Measurements from ENCODE around the gene TMEM260.
"Not testable (repeated sequence)": the region's sequence is repeated elsewhere in the genome, so short reads cannot be mapped to it uniquely, and the experiment has no call there.

The TMEM260 gene

DNA sequence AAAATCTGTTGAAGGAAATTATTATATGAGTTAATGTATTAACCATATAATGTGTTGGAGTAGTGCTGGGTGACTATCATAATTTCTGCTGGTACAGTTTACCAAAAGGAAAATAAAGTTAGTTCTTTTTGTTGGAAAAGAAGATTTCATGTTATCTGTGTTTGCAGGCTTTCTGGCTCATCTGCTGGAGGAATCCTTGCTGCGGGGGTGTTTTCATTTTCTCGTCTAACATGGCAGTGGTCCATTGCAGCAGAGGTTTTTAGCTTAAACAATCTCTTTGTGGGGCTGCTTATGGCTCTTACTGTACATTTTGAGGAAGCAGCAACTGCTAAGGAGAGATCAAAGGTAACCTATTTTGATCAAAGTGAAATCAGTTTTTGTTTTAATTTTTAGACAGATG lies 24.1 kb downstream of the TMEM260 start:
- DNase-seq: no peak

DNA sequence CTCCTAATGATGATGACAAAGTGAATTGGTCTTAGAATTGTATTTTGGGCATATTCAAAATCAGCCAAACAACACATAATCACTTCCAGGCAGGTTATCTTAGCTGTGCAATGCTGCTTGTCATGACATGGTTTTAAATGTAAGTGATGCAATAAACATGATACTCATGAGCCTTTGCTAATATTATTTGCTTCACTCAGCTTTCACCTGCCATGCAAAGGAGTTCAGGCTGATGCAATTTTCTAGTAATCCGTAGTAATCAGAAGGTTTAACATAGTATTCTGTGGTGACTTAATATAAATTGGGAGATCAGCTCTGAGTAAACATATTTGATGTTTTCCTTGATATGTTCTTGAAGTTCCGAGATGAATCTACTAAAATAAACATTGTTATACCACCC lies 29.1 kb downstream of the TMEM260 start:
- no peak for DNase-seq

DNA sequence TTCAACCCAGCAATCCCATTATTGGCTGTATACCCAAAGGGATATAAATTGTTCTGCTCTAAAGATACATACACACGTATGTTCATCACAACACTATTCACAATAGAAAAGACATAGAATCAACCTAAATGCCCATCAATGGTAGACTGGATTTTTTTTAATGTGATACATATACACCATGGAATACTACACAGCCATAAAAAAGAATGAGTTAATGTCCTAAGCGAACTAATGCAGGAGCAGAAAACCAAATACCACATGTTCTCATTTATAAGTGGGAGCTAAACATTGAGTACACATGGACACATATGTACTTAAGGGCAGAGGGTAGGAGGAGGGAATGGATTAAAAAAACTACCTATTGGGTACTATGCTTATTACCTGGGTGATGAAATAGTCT lies 32.1 kb downstream of the TMEM260 start:
- DNase-seq: not testable (repeated sequence)

DNA sequence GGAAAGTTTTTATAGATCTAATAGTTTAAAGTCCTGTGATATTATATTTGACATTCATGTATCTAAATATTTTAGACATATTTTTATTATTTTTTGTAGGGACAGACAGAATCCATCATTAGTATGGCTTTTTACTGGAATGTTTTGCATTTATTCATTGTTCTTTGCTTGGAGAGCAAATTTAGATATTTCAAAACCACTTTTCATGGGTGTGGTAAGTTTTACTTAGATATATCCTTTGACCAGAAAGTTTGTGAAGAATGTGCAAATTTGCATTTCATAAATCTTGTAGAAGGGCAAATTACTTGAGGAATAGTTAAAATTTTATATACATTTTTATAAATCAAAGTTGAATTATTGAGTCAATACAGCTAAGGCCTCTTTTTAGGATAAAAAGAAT lies 37.5 kb downstream of the TMEM260 start:
- no peak for DNase-seq

DNA sequence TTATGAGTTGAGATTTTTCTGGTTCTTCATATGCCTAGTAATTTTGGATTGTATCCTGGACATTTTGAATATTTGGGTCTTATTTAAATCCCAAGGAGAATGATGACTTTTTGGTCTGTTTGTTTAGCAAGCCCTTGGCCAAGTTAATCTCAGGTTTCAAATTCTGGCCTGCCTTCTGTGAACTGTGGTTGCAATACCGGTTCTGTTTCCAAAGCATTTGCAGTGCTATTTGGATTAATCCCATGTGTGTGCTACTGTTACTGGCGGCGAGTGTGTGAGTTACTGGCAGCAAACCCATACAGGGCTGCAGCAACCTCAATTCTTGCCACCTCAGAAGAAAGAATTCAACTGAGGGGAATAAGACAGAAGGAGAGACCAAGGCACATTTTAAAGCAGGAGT lies 51.1 kb downstream of the TMEM260 start:
- no peak for DNase-seq

DNA sequence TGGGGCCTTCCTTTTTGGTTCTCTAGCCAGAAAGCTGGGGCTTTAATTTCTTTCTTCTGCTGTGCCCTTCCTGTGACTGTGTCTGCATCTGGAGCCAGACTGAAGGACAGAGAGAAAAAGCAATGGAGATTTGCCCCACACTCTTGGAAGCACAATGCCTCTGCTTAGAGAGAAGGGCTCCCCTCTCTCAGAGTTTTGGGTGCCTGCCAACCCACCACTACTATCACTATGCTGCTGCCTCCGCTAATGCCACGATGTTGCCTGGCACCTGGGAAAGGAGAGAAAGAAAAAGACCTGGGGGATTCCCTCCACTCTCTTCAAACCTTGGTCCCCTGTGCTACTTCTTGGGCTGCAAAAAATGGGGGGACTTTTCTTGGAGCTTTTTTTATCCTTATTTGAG lies 52.6 kb downstream of the TMEM260 start:
- no peak for DNase-seq

DNA sequence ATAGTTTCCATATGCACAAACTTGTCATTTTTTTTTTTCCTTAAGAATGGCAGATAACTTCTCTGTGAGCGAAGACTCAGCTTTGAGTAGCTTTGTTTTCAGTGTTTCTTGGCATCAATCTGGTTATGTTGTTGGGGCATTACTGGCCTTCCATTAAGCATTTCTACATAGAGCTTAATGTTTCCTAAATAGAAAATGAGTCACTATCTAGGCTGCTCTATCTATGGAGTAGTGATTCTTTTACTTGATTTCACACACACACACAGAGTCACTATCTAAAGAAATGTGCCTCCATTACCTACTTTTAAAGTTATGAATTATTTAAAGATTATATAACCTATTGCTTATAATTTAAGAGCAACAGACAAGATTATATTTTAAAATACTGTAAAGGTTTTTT lies 53.9 kb downstream of the TMEM260 start:
- no peak for DNase-seq

DNA sequence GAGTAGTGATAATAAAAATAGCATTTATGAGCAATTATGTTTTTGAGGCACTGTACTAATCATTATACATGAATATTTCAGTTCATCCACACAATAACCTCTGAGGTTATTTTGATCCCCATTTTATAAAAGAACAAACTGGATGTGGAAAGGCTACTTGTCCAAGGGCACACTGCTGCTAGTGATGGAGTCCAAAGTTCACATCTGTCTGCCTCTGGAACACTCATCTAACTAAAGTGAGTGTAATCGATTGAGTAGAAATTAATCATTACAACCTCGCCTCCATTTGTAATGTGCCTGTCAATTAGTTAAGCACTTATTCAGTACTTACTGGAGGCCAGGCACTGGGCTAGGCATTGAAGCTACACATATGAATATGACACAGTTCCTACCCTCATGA lies 55.4 kb downstream of the TMEM260 start:
- no peak for DNase-seq

DNA sequence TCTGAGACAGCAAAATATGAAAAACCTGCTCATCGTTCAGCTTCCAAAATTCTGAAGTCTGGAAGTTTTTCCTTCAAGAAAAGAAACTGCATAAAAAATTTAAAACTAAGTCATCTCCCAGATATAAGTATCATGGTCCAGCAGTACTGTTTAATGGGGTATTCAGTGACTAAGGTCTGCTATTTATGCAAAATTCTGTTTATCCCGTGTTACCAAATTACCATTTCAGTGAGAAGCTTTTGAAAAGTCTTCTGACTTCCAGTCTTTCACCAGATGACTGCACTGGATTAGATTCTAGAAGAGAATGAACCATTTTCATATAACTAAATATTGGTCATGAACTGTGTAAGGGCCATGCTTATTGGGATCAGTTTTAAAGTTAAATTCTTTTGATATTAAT lies 67.9 kb downstream of the TMEM260 start:
- no peak for DNase-seq

DNA sequence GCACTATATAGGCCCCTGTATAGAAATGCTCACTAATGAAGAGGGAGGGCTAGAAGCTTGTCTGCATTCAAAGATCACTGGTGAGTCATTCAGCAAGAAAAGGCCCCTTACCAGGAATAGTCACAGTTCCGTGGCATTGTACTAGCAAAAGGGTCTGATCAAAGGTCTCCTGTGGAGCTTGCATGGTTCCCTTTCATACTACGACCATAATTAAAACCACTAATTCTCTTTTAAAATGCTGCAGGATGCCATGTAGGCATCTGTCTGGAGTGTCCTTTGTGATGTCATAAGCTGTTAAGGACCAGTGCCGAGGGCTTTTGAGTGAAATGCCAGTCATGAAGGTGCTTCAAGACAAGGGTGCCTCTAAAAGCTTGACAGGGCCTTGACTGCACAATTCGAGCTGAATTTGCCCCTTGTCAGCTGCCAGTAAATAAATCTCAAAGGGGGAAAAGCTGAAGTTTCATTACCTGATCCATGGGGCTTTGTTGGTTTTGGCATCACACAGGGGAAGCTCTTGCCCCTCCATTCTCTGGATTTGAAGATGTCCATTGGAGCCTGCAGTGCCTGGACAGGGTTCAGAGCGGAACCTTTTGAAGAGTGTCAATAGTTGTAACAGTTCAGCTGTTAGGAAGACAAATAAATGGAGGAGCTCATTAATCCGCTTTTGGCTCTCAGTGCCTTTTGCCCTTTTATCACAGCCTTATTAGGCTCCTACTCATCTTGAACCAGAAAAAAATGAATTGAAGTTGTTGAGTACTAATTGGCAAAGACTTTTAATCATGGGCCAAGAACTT lies 69.1 kb downstream of the TMEM260 start:
- DNase-seq: no peak

DNA sequence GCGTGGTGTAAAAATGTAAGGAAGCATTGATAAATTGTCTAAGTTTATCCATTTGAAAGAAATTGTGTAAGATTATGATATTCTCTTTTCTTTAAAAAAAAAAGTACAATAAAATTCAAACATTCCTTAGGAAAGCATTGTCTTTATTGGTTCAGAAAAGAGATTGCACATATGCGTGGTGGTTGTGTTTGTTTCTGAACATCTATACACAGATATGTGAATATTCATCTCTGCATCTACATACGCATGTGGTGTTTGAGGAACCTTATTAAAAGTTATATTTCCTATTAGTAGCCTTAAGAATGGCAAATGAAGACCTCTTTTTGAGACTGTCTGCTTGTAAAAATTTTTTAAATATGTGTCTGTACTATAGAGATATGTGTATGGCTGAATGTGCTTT lies 69.8 kb downstream of the TMEM260 start:
- no peak for DNase-seq

DNA sequence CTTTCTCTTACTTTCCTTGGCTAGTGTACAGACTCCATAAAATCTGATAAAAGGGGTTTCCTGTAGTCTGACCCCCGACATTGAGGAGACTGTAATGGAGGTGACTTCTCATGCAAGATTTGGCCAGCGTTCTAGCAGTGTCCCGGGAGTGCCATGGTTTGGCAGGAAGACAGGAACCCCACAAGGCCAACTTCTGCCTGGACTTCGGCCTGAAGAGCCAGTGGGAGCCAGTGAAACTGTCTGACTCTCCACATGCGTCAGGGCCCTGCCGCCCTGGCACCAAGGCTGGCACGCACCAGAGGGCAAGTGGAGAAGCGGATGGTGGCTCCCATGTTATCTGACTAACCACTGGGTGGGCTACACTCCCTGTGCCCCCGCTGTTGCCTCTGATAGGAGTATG lies 70.5 kb downstream of the TMEM260 start:
- no peak for DNase-seq

DNA sequence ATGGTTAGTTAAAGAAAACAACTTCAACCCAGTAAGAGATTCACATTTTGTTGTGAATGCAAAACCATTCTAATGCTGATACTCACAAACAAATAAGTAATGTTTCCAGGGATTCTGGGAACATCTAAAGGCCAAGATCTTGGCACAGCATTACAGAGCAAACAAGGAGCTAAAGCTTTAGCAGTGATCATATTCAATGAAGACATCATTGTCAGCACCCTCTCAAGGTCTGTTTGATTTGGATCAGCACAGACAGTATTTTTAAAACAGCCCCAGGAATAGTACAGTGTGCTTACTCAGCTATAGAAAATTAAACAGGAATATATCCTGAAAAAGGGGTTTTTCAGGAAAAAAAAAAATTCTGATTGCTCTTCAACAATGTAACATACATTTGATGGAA lies 71.4 kb downstream of the TMEM260 start:
- DNase-seq: no peak

DNA sequence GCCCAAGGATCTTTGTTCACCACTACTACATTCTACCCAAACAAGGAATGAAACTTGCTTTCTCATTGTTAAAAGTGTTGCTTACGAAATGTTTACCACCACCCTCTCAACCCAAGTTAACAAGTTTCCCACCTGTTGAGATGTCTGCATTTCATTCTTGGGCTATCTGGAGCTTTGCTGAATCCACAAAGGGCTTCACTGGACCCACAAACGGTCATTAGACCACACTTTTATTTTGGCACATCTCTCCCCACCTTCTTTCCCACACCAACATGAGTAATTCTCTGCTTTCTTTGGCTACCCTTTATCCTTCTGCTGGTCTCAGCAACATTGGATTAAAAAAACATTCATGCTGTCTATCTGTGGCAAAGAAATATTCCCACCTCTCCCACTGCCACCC lies 78.0 kb downstream of the TMEM260 start:
- no peak for DNase-seq

DNA sequence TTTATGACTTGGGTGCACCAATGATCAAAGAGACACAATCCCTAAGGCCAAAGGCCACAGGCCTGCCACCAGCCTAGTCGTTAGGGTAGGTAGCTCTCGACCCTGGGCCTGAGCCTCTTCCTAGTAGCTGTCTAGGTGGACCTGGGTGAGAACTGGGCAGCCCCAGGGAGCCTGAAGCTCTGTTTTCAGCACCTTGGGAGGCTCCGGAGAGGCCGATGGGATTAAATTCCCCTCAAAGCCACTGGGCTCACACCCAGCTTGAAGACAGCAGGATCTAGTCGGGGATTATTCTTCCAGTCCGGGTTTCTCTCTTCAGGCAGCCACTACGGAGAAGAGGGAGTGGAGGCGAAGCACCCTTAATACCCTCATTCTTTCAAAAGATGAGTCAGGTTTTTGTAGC lies 79.8 kb downstream of the TMEM260 start:
- no peak for DNase-seq

DNA sequence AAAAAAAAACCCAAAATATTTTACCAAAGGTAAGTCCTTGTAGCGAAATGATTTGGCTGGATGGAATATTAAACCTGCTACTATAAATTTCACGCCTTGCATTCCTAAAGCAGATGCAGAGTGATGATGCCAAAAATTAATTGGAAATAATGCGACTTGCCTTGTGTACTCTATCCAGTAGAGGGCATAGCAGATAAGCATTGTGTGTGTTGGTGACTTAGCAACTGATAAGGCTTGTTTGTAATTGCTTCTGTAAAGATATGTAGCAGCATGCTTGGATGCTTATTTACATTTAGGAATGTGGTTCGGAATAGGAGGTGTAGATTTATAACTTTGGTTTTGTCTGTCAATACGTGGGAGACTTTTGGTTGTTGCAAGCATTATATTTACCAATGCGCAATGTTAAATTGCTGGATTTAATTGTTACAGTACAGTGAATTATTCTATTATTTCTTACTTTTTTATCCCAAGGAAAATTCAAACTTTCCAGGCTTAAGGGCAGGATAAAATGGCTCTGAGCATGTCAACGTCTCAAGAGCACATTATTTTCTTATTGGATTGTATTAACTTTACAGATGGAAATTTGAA lies 80.5 kb downstream of the TMEM260 start:
- DNase-seq: peak; percentile 37

DNA sequence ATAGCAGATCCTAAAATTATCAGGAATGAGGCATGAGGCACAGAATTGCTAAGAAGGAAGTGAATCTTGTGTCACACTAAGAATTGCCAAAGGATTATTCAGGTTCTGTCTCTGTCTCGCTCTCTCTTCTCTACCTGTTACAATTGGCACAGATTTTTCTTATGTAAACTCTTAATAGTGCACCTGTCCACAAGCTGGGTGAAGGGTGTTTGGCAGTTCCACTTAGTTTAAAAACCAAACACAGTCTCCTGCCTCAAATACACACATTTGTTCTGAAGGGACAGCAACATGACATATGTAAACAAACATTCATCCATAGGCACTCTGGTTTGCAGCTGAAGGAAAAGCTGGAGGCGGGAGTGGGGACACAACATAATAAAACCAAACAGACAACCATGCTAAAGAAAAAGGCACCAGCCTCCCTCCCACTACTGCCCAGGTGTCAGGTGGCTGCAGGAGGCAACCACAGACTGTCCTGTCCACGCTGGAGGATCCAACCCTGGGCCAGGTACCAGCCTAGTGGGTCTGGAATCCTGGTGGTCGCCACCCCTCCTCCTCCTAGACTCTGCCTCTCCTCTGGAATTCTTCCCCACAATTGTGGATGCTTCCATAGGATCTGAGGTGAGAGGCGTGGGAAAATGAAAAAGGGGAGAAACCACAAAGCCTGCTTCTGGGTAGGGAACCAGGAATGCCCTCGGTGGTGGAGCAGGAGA lies 81.2 kb downstream of the TMEM260 start:
- DNase-seq: no peak

DNA sequence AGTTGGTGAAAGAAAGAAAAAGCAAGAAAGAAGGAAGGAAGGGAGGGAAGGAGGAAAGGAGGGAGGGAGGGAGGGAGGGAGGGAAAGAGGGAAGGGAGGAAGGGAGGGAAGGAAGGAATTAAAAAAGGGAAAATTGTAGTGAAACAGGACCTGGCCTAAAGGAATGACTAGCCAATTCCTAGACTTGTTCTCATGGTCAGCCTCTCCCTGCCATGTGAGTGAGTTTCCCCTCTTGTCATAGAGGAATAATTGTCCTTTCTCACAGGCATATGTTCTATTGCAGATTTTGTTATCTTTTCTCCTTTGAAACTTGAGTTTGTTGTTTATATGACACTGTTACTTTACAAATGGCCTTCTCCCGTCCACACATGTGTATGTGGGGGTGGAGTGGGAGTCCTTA lies 81.9 kb downstream of the TMEM260 start:
- DNase-seq: no peak

DNA sequence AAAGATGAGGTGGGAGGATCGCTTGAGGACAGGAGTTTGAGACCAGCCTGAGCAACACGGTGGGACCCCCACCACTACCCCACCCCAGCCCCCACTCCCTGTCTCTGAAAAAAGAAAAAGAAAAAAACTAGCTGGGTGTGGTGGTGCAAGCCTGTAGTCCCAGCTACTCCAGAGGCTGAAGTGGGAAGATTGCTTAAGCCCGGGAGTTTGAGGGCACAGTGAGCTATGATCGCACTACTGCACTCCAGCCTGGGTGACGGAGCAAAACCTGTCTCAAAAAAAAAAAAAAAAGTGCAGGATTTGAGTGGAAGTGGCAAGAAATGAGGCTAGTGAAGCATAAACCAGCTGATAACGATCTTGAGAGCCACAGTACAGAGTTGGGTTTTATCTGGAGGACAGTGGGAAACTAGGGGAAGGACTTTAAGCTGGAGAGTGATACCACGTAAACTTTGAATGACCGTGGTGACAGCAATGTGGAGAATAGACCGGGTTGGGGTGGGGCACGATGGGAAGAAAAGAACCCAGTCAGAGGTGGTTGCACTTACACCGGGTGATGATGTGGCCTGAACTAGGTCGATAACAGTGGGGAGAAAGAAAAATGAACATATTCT lies 85.3 kb downstream of the TMEM260 start:
- DNase-seq: no peak

DNA sequence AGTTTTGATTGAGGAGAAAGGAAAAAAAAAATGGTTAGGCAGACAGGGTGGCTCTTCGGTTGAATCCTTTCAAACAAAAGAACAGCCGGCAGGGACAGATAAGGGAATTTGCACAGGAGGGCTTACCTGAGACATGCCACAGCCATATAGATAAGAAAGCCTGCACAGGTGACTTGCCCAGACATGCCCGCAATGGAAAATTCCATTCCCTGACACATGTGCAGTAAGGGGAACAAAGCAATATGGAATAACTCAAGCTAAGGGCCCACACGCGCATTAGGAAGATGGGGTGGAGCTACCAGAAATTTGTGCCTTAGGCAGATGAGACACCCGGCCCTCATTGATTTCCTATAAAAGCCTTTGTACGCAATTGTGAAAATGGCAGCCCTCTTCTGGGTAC lies 86.7 kb downstream of the TMEM260 start:
- no peak for DNase-seq

DNA sequence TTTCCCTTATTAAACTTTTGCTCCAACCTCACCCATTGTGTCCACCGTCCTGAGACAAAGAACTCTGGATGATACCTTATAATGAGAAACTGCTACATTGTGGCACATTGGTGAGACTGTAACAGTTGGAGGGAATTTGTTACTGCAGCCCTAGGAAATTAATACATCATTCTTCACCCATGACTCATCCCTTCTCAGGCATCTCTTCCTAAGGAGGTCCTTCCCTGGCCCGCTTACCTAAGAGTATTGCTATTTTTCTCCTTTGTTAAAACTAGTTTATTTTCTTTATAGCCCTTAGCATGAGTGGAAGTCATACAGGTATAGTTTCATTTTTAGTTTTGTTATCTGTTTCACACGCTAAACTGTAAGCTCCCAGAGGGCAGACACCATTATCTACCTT lies 87.1 kb downstream of the TMEM260 start:
- DNase-seq: peak; percentile 4

DNA sequence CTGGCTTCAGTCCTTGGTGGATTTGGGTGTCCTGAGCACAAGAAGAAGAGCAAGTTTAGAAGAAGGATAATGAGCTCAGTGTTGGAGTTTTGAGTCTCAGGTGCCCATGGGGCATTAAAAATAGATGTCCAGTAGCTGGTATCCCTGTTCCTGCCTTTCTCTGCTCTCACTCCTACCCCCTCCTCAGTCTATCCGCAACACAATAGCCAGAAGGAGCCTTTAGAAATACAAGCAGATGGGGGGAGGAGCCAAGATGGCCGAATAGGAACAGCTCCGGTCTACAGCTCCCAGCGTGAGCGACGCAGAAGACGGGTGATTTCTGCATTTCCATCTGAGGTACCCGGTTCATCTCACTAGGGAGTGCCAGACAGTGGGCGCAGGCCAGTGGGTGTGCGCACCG lies 87.7 kb downstream of the TMEM260 start:
- DNase-seq: not testable (repeated sequence)

DNA sequence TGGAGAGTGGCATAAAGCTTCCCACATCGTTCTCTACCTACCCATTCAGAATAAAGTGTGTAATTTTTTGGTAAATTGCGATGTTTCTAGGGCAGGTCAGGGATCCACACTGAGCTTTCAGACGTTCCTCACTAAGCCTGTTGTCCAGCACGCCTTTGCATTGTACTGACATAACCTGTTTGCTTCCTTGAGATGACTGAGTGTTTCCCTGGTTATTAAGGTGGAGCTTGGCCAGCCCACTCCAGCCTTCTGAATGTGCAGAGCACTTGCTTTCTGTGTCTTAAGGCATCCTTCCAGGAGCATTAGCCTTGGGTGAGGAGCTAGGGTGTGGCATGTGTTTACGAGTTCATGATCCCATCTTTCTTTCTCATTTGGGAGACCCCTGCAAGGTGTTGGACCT lies 96.4 kb downstream of the TMEM260 start:
- DNase-seq: no peak

DNA sequence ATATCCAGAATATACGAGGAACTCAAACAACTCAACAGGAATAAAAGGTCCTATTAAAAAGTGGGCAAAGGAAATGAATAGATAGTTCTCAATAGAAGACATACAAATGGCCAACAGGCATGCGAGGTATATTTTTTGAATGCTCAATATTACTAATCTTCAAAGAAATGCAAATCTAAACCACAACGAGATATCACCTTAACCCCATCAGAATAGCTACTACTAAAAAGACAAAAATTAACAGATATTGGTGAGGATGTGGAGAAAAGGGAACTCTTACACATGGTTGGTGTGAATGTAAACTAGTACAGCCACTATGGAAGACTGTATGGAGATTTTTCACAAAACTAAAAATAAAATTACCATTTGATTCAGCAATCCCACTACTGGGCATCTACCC lies 99.2 kb downstream of the TMEM260 start:
- DNase-seq: no peak
